Ishikawa (cell line): Measurements from ENCODE around the gene GALNTL6.

Experiments
- CEBPB ChIP-seq: IDR thresholded peaks from 2 replicates; pipeline ENCODE4 v1.6.1; 2012
- CREB1 ChIP-seq: IDR thresholded peaks from 2 replicates; pipeline ENCODE4 v1.6.1; 2012; ENCODE audit warnings: low read depth
- EGR1 ChIP-seq: IDR thresholded peaks from 2 replicates; pipeline ENCODE4 v1.6.1; 2012
- EP300 ChIP-seq: IDR thresholded peaks from 2 replicates; pipeline ENCODE4 v1.6.1; 2012; ENCODE audit warnings: borderline replicate concordance
- FOXM1 ChIP-seq: IDR thresholded peaks from 2 replicates; pipeline ENCODE4 v1.6.1; 2012; ENCODE audit warnings: low read depth, borderline replicate concordance
- NFIC ChIP-seq: IDR thresholded peaks from 2 replicates; pipeline ENCODE4 v1.6.1; 2012
- RAD21 ChIP-seq: IDR thresholded peaks from 2 replicates; pipeline ENCODE4 v1.6.1; 2012; ENCODE audit warnings: low read depth
- TAF1 ChIP-seq: IDR thresholded peaks from 2 replicates; pipeline ENCODE4 v1.6.1; 2012; ENCODE audit warnings: low read depth, mild to moderate bottlenecking
- TCF12 ChIP-seq: IDR thresholded peaks from 2 replicates; pipeline ENCODE4 v1.6.1; 2012; ENCODE audit warnings: low read depth
- TEAD4 ChIP-seq: IDR thresholded peaks from 2 replicates; pipeline ENCODE4 v1.6.1; 2012
- YY1 ChIP-seq: IDR thresholded peaks from 2 replicates; pipeline ENCODE4 v1.6.1; 2012; ENCODE audit warnings: low read depth
- ZBTB7A ChIP-seq: IDR thresholded peaks from 2 replicates; pipeline ENCODE4 v1.6.1; 2012; ENCODE audit warnings: low read depth
- TF ChIP-seq, protein P1 (sequence below): IDR thresholded peaks from 2 replicates; pipeline ENCODE4 v1.6.1; 2012
- TF ChIP-seq, protein P2 (sequence below): IDR thresholded peaks from 2 replicates; pipeline ENCODE4 v1.6.1; 2012
- TF ChIP-seq, protein P3 (sequence below): IDR thresholded peaks from 2 replicates; pipeline ENCODE4 v1.6.1; 2012; ENCODE audit warnings: low read depth, mild to moderate bottlenecking

Gene GALNTL6

DNA sequence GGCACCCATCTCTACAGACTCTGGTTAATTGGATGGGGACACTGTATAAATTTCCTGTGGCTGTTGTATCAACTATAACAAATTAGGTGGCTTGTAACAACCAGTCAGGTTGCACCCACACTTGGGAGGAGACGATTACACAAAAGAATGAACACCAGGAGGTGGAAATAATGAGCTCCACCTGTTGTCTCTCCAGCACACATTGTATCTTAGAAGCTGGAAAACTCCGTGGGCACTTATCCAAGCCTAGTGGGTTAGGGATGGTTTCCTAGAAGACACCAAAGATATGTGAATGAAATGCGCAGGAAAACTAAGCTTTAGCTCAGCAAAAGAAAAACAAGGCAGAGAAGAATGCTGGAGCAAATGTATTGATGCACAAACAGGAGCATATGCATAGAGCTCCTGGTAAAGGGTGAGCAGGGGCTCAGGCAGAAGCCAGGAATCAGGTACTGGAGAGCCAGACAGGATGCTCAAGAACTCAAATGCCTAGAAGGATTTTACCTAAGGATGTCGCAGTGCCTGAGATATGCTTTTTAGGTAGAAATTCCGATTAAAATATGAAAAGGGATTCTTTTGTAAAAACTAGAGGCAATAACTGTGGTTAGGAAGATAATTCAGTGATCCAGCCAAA is 111.7 kb downstream of the GALNTL6 start:
- TF ChIP-seq, protein P1, sequence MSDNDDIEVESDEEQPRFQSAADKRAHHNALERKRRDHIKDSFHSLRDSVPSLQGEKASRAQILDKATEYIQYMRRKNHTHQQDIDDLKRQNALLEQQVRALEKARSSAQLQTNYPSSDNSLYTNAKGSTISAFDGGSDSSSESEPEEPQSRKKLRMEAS, result no peak
- TF ChIP-seq YY1, result no peak
- no peak for TF ChIP-seq RAD21
- TF ChIP-seq TAF1, result no peak
- TF ChIP-seq, protein P2, sequence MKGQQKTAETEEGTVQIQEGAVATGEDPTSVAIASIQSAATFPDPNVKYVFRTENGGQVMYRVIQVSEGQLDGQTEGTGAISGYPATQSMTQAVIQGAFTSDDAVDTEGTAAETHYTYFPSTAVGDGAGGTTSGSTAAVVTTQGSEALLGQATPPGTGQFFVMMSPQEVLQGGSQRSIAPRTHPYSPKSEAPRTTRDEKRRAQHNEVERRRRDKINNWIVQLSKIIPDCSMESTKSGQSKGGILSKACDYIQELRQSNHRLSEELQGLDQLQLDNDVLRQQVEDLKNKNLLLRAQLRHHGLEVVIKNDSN, result no peak
- TF ChIP-seq FOXM1, result no peak
- no peak for TF ChIP-seq NFIC
- TF ChIP-seq EP300, result no peak
- no peak for TF ChIP-seq EGR1
- TF ChIP-seq TEAD4, result no peak
- TF ChIP-seq, protein P3, sequence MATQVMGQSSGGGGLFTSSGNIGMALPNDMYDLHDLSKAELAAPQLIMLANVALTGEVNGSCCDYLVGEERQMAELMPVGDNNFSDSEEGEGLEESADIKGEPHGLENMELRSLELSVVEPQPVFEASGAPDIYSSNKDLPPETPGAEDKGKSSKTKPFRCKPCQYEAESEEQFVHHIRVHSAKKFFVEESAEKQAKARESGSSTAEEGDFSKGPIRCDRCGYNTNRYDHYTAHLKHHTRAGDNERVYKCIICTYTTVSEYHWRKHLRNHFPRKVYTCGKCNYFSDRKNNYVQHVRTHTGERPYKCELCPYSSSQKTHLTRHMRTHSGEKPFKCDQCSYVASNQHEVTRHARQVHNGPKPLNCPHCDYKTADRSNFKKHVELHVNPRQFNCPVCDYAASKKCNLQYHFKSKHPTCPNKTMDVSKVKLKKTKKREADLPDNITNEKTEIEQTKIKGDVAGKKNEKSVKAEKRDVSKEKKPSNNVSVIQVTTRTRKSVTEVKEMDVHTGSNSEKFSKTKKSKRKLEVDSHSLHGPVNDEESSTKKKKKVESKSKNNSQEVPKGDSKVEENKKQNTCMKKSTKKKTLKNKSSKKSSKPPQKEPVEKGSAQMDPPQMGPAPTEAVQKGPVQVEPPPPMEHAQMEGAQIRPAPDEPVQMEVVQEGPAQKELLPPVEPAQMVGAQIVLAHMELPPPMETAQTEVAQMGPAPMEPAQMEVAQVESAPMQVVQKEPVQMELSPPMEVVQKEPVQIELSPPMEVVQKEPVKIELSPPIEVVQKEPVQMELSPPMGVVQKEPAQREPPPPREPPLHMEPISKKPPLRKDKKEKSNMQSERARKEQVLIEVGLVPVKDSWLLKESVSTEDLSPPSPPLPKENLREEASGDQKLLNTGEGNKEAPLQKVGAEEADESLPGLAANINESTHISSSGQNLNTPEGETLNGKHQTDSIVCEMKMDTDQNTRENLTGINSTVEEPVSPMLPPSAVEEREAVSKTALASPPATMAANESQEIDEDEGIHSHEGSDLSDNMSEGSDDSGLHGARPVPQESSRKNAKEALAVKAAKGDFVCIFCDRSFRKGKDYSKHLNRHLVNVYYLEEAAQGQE, result no peak
- no peak for TF ChIP-seq TCF12
- TF ChIP-seq CEBPB, result no peak
- no peak for TF ChIP-seq ZBTB7A
- no peak for TF ChIP-seq CREB1

DNA sequence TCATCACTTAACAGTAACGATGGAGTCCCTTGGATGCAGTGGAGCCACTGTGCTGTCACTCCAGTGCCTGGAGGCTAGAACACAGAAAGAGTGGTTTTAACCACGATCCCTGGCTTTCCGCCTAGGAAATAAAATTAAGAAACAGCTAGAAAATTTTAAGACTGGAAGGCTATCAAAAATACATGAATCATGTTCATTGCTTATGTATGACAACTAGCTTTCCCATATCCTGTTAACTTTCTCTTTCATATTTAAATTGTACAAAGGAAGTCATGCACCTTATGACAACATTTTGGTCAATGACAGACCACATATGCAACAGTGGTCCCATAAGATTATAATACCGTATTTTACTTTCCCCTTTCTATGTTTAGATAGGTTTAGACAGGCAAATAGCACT is 115.1 kb downstream of the GALNTL6 start:
- TF ChIP-seq, protein P2, result no peak

DNA sequence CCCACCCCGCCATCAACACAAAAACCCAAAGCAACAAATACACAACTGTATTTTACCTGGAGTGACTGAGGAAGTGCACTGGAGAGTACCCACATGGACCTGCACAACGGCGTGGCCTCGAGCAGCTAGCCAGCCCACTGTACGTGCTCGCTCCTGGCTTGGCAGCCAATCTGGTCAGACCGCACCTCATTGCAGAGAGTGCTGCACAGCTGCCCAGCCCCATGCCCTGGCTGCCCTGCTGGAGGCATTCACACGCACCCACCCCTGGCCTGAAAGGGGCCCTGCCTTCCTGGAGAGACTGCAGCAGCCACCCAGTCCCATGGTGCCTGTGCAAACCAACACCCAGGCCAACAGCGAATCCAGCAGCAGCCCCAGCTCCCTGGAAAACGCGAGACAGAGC is 116.3 kb downstream of the GALNTL6 start:
- TF ChIP-seq, protein P3, result no peak
- TF ChIP-seq, protein P1, result no peak
- TF ChIP-seq YY1 (no peak), TEAD4 (no peak), ZBTB7A (no peak), RAD21 (no peak), FOXM1 (no peak), CEBPB (no peak), NFIC (no peak), EGR1 (no peak), TAF1 (no peak), CREB1 (no peak), TCF12 (no peak), EP300 (no peak)
- TF ChIP-seq, protein P2, result no peak

DNA sequence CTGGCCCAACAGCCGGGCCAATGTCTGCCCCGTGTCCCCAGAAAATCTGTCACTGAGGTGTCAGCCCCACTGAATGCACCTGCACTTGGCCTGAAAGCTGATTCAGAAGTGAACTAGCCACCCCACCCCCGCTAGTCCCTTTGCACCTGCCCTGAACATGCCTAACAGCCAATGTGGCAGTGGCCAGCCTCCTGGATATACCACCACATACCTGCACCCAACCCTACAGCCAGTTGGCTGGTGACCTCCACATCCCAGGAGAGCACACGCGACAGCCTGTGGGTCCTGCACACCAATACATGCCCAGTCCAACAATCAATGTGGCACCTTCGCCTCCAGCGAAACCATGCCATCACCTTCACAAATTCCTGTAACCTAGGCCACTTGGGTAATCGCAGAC is 116.7 kb downstream of the GALNTL6 start:
- no peak for TF ChIP-seq ZBTB7A

DNA sequence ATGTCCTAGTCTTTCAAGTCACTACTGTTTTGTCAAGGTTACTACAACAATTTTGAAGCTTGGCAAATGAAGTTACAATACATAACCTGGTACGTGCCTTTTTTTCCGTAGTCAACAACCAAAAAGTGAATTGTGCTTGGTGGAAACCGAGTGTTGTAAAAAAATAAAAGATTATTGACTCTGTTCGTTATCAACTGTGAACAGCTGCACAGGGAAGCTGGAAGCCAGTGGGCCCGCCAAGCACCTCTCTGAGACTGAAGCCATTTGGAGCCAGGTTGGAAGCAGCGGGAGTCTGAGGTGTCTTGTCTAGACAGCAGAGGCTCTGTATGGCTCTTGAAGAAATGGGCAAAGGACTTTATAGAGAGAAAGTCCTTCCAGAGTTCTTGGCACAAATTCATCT is 119.0 kb downstream of the GALNTL6 start:
- TF ChIP-seq RAD21 (no peak), ZBTB7A (no peak), CREB1 (no peak), TCF12 (no peak), TEAD4 (no peak), CEBPB (no peak), TAF1 (no peak), NFIC (no peak), FOXM1 (no peak), YY1 (no peak), EP300 (no peak), EGR1 (no peak)
- TF ChIP-seq, protein P1, result no peak
- TF ChIP-seq, protein P2, result no peak
- TF ChIP-seq, protein P3, result no peak
